Vagina (tissue), 2 donors: ENCODE results near the gene SRRM2. TPM values are rescaled to one million over a fixed set of nuclear protein-coding genes. Genes with fewer than 3 reads are reported as not detected.
"Not testable (repeated sequence)": the region's sequence is repeated elsewhere in the genome, so short reads cannot be mapped to it uniquely, and the experiment has no call there.

Experiments used
- DNase-seq, 2 donors: peaks; one replicate each; pipeline ENCODE4 v3.0.0-alpha.2; 2017; ENCODE audit errors: extremely low spot score in 2 of 2
- H3K27ac ChIP-seq: fragments of 200-600 bp; sonication (generic); one replicate; pipeline ENCODE4 v1.5.1; 2019
- H3K27me3 ChIP-seq: fragments of 200-600 bp; sonication (generic); one replicate; pipeline ENCODE4 v1.5.1; 2019
- H3K36me3 ChIP-seq, 2 donors: fragments of 200-600 bp; sonication (generic); one replicate each; pipeline ENCODE4 v1.5.1; 2017 to 2019
- H3K4me1 ChIP-seq: fragments of 200-600 bp; sonication (generic); one replicate; pipeline ENCODE4 v1.5.1; 2019
- H3K4me3 ChIP-seq, 2 donors: fragments of 200-600 bp; sonication (generic); 1 replicate in 1 of 2; 2 replicates in 1 of 2; pipeline ENCODE4 v1.5.1; 2016 to 2019
- H3K9me3 ChIP-seq: fragments of 200-600 bp; sonication (generic); one replicate; pipeline ENCODE4 v1.5.1; 2019
- CTCF ChIP-seq, 3 experiments: fragments of 450-650 bp in 2 of 3; fragments of 200-600 bp in 1 of 3; sonication (generic) in 1 of 3; IDR thresholded peaks; one replicate each; pipeline ENCODE4 v1.5.1; 2017 to 2019; ENCODE audit warnings: antibody characterized with exemption in 3 of 3, mild to moderate bottlenecking in 2 of 3, moderate library complexity in 2 of 3
- POLR2A ChIP-seq, 2 donors: fragments of 450-650 bp; IDR thresholded peaks; one replicate each; pipeline ENCODE4 v1.6.1; 2017; ENCODE audit warnings: antibody characterized with exemption in 2 of 2, mild to moderate bottlenecking in 2 of 2, moderate library complexity in 2 of 2
- POLR2AphosphoS5 ChIP-seq, 2 donors: sonication (generic); formaldehyde crosslinking; IDR thresholded peaks; one replicate each; pipeline ENCODE4 v1.9.0; 2017; ENCODE audit warnings: antibody characterized with exemption in 2 of 2, mild to moderate bottlenecking in 2 of 2, low read depth in 1 of 2; ENCODE audit not compliant: insufficient read depth in 1 of 2
- intact Hi-C: fragments of 100-400 bp; cut with DNase I; formaldehyde crosslinking; loops from one replicate; pipeline ENCODE4 v1.15.1; 2023
- total RNA-seq: library from RNA; depleted of rRNA; stranded (reverse); fragments of >200 nt; gene quantifications from one replicate; pipeline ENCODE4 v1.2.3, GENCODE V29; 2016

SRRM2 gene
- total RNA-seq, 1 donor from 2014 or later: 534 TPM

GRCh38 chr16:2717383-2718263, 34.8 kb upstream of the SRRM2 start:
- Histone ChIP-seq H3K27ac (no peak overlapping the region), H3K36me3 (no peaks in the 10 kb centered on the region), H3K9me3 (no peaks in the 10 kb centered on the region), H3K4me1 (peaks cover 24% of the 10 kb centered on the region), H3K4me3 (peak overlapping the region in 1 of 2 donors; percentile 72), H3K27me3 (no peaks in the 10 kb centered on the region)
- no peak for DNase-seq
- no peak for TF ChIP-seq POLR2A (IDR thresholded peaks at IDR 0.05)
- no peak for TF ChIP-seq POLR2AphosphoS5 (IDR thresholded peaks at IDR 0.05; ENCODE audit: insufficient read depth in 1 of 2, low read depth in 1 of 2)
- no peak for TF ChIP-seq CTCF (IDR thresholded peaks at IDR 0.05)
- intact Hi-C loops: no loop called here

GRCh38 chr16:2719328-2720063, 32.9 kb upstream of the SRRM2 start:
- TF ChIP-seq POLR2A (IDR thresholded peaks at IDR 0.05): no peak
- peak in 1 of 2 donors; percentile 24 for TF ChIP-seq POLR2AphosphoS5 (IDR thresholded peaks at IDR 0.05; ENCODE audit: insufficient read depth in 1 of 2, low read depth in 1 of 2)
- DNase-seq: no peak
- H3K27me3 ChIP-seq: no peaks in the 10 kb centered on the region
- H3K9me3 ChIP-seq: no peaks in the 10 kb centered on the region
- no peaks in the 10 kb centered on the region for H3K36me3 ChIP-seq
- H3K4me3 ChIP-seq: peak overlapping the region in 1 of 2 donors; percentile 72
- H3K27ac ChIP-seq: no peak overlapping the region
- H3K4me1 ChIP-seq: peaks cover 24% of the 10 kb centered on the region
- intact Hi-C loops: no loop called here

GRCh38 chr16:2720064-2720457, 32.4 kb upstream of the SRRM2 start, which contains the start of gene PRSS27:
Gene PRSS27 (minus strand): TSS chr16:2720224. CDS start chr16:2720160, 64 bp downstream.
- no peak for DNase-seq
- peaks cover 24% of the 10 kb centered on the region for H3K4me1 ChIP-seq
- intact Hi-C loops: no loop called here

GRCh38 chr16:2720719-2721633, 31.5 kb upstream of the SRRM2 start:
- intact Hi-C loops: no loop called here
- Histone ChIP-seq H3K9me3 (no peaks in the 10 kb centered on the region), H3K27me3 (no peaks in the 10 kb centered on the region), H3K36me3 (no peaks in the 10 kb centered on the region), H3K4me1 (peaks cover 18% of the 10 kb centered on the region), H3K27ac (peak overlapping the region; percentile 83), H3K4me3 (peak overlapping the region; percentile 67 to 72)
- no peak for DNase-seq
- TF ChIP-seq POLR2A (IDR thresholded peaks at IDR 0.05): no peak
- peak; percentile 20 to 66 (median 30) for TF ChIP-seq CTCF (IDR thresholded peaks at IDR 0.05)

More at GRCh38 chr16:2720064-2720457, 32.4 kb upstream of the SRRM2 start, which contains the start of gene PRSS27:
- Histone ChIP-seq H3K27ac (peak within 1 kb of the TSS; percentile 83), H3K27me3 (no peaks in the 10 kb centered on the region), H3K9me3 (no peaks in the 10 kb centered on the region), H3K36me3 (no peaks in the 10 kb centered on the region), H3K4me3 (peak within 1 kb of the TSS; percentile 67 to 72)
- TF ChIP-seq POLR2A (IDR thresholded peaks at IDR 0.05): no peak
- TF ChIP-seq POLR2AphosphoS5 (IDR thresholded peaks at IDR 0.05; ENCODE audit: insufficient read depth in 1 of 2, low read depth in 1 of 2): no peak

- DNase-seq, H3K27me3 ChIP-seq, H3K9me3 ChIP-seq, intact Hi-C loops, H3K36me3 ChIP-seq: not testable (repeated sequence)
- Histone ChIP-seq H3K4me3 (peak overlapping the region; percentile 67 to 72), H3K4me1 (peaks cover 18% of the 10 kb centered on the region), H3K27ac (peak overlapping the region; percentile 83)
These were observed 30.7 kb upstream of the SRRM2 start for GRCh38 chr16:2721634-2722173.
